SK-N-SH (cell line): ENCODE data around the gene HSD3B7. TPM values are rescaled to one million over a fixed set of nuclear protein-coding genes. Genes with fewer than 3 reads are reported as not detected.

ENCODE experiments used
- CTCF ChIA-PET: fragments of 300-600, 350-600 bp; formaldehyde crosslinking; extraction: SDS; loops from one replicate; lab custom pipeline; 2021; lab: Yijun Ruan, JAX
- POLR2A ChIA-PET: fragments of 350-600 bp; sonication (Branson Sonifier 250); formaldehyde crosslinking; extraction: SDS; loops from one replicate; lab custom pipeline; 2020; ENCODE audit warnings: antibody characterized with exemption, inconsistent platforms; lab: Yijun Ruan, JAX
- DNase-seq: peaks from one replicate; pipeline ENCODE4 v3.0.0; 2012
- H2AFZ ChIP-seq: fragments of 200-600 bp; sonication (generic); 2 replicates; pipeline ENCODE4 v1.8.1; 2016; ENCODE audit warnings: antibody characterized with exemption, mild to moderate bottlenecking, low read depth
- H3F3A ChIP-seq: fragments of 200-600 bp; sonication (generic); replicated peaks from 2 replicates; pipeline ENCODE3; 2016; ENCODE audit warnings: antibody characterized with exemption, mild to moderate bottlenecking; ENCODE audit not compliant: insufficient read depth
- H3K27ac ChIP-seq, 2 experiments: fragments of 200-500 bp in 1 of 2; fragments of 200-600 bp in 1 of 2; sonication (Bioruptor generic) in 1 of 2; sonication (generic), shearing (Covaris generic) in 1 of 2; 2 replicates each; pipeline versions ENCODE4 v1.5.1 to v1.6.1; 2014 to 2016; ENCODE audit warnings: low read depth in 2 of 2, inconsistent platforms in 1 of 2, low read length in 1 of 2, mild to moderate bottlenecking in 1 of 2, mixed read lengths in 1 of 2
- H3K27me3 ChIP-seq: fragments of 200-600 bp; sonication (generic), shearing (Covaris generic); 2 replicates; pipeline ENCODE4 v1.6.1; 2016; ENCODE audit warnings: mixed run types; ENCODE audit not compliant: insufficient read depth
- H3K36me3 ChIP-seq, 2 experiments: fragments of 200-500 bp in 1 of 2; fragments of 200-600 bp in 1 of 2; sonication (Bioruptor generic) in 1 of 2; sonication (generic) in 1 of 2; replicated peaks in 1 of 2; 2 replicates each; pipeline versions ENCODE3 to v1.5.1; 2014 to 2016; ENCODE audit warnings: low read length in 1 of 2, mild to moderate bottlenecking in 1 of 2; ENCODE audit not compliant: insufficient read depth in 2 of 2, control insufficient read depth in 1 of 2
- H3K4me1 ChIP-seq, 2 experiments: fragments of 200-500 bp in 1 of 2; fragments of 200-600 bp in 1 of 2; sonication (Bioruptor generic) in 1 of 2; sonication (generic), shearing (Covaris generic) in 1 of 2; 2 replicates each; pipeline versions ENCODE4 v1.5.1 to v1.6.1; 2014 to 2016; ENCODE audit warnings: low read depth in 1 of 2, low read length in 1 of 2, mixed run types in 1 of 2; ENCODE audit not compliant: insufficient read depth in 2 of 2, control insufficient read depth in 1 of 2
- H3K4me2 ChIP-seq: fragments of 200-600 bp; sonication (generic), shearing (Covaris generic); 2 replicates; pipeline ENCODE4 v1.6.1; 2017; ENCODE audit warnings: mixed run types
- H3K4me3 ChIP-seq, 2 experiments: fragments of 200-500 bp in 1 of 2; fragments of 200-600 bp in 1 of 2; sonication (Bioruptor generic) in 1 of 2; sonication (generic), shearing (Covaris generic) in 1 of 2; 2 replicates each; pipeline versions ENCODE4 v1.5.1 to v1.8.1; 2014 to 2016; ENCODE audit warnings: low read depth in 2 of 2, inconsistent platforms in 1 of 2, low read length in 1 of 2, mild to moderate bottlenecking in 1 of 2, mixed read lengths in 1 of 2, moderate library complexity in 1 of 2
- H3K79me2 ChIP-seq: fragments of 200-600 bp; sonication (generic); 2 replicates; pipeline ENCODE4 v1.8.1; 2017; ENCODE audit warnings: mild to moderate bottlenecking; ENCODE audit not compliant: insufficient read depth
- H3K9ac ChIP-seq: fragments of 200-600 bp; sonication (generic); 2 replicates; pipeline ENCODE4 v1.6.1; 2017; ENCODE audit warnings: mixed run types
- H3K9me2 ChIP-seq: fragments of 200-600 bp; sonication (generic); 2 replicates; pipeline ENCODE4 v1.6.1; 2017; ENCODE audit warnings: mixed run types
- H3K9me3 ChIP-seq: fragments of 200-600 bp; sonication (generic); 2 replicates; pipeline ENCODE4 v1.6.1; 2017; ENCODE audit warnings: mixed run types, mild to moderate bottlenecking, moderate library complexity
- H4K20me1 ChIP-seq: fragments of 200-600 bp; sonication (generic); 2 replicates; pipeline ENCODE4 v1.6.1; 2017; ENCODE audit warnings: mild to moderate bottlenecking, mixed run types; ENCODE audit not compliant: insufficient read depth
- CTCF ChIP-seq: fragments of 200-600 bp; sonication (generic); IDR thresholded peaks from 2 replicates; pipeline ENCODE4 v1.6.1; 2017; ENCODE audit warnings: antibody characterized with exemption, mild to moderate bottlenecking, moderate library complexity
- ELF1 ChIP-seq: IDR thresholded peaks from 2 replicates; pipeline ENCODE4 v1.4.0; 2012
- FOXJ3 ChIP-seq: sonication (generic); formaldehyde crosslinking; IDR thresholded peaks from 2 replicates; pipeline ENCODE4 v1.5.1; 2020; ENCODE audit warnings: mild to moderate bottlenecking, missing genetic modification reagents
- JUND ChIP-seq: IDR thresholded peaks from 2 replicates; pipeline ENCODE4 v1.4.0; 2012
- RXRA ChIP-seq: IDR thresholded peaks from 2 replicates; pipeline ENCODE4 v1.4.0; 2012; ENCODE audit warnings: low read depth, mild to moderate bottlenecking, borderline replicate concordance
- SIN3A ChIP-seq: IDR thresholded peaks from 2 replicates; pipeline ENCODE4 v1.6.1; 2012; ENCODE audit warnings: low read depth, mild to moderate bottlenecking, low read length, moderate library complexity, borderline replicate concordance
- SMC3 ChIP-seq: IDR thresholded peaks from 2 replicates; pipeline ENCODE4 v1.6.1; 2012; ENCODE audit warnings: low read depth, low read length, improper control_type of control experiment
- USF2 ChIP-seq: fragments of 150-350 bp; IDR thresholded peaks from 2 replicates; pipeline ENCODE4 v1.6.1; 2017; ENCODE audit warnings: antibody characterized with exemption, low read length, low read depth, borderline replicate concordance
- YY1 ChIP-seq: IDR thresholded peaks from 2 replicates; pipeline ENCODE4 v1.4.0; 2012; ENCODE audit warnings: low read depth, mild to moderate bottlenecking
- WGBS: methylation state at CpG from one replicate; pipeline ENCODE4 v1.1.6; 2017; ENCODE audit warnings: low lambda C conversion rate; 5-methylcytosine and 5-hydroxymethylcytosine counted together
- polyA plus RNA-seq, 3 experiments: library from polyadenylated mRNA; depleted of rRNA; stranded (reverse); fragments of >200 nt; gene quantifications; 2 replicates each; pipeline ENCODE4 v1.2.3, GENCODE V29; 2012
- small RNA-seq, 7 experiments: library from RNA; depleted of rRNA; stranded (forward); fragments of <200 nt; gene quantifications; one replicate each; pipeline ENCODE3, GENCODE V24; 2012

Gene HSD3B7
- polyA plus RNA-seq, 1 of the 3 experiments (the other 2 are of a cell fraction), result 12.2 TPM

GRCh38 chr16:31036691-31037090 lies 51.7 kb downstream of the HSD3B7 start:
- Histone ChIP-seq H3K9ac (no peak overlapping the region), H3K9me3 (no peaks in the 10 kb centered on the region), H2AFZ (no peak overlapping the region), H3K27me3 (no peaks in the 10 kb centered on the region), H3K79me2 (peaks cover 19% of the 10 kb centered on the region), H3K9me2 (no peaks in the 10 kb centered on the region), H3K4me1 (peaks cover 9 to 10% of the 10 kb centered on the region in 2 experiments; a peak in 2 of 4 replicates), H3K4me3 (no peak overlapping the region), H3K4me2 (no peak overlapping the region), H3K36me3 (peaks cover 27 to 45% of the 10 kb centered on the region in 2 experiments), H4K20me1 (peaks cover 7% of the 10 kb centered on the region), H3F3A (peaks cover 8% of the 10 kb centered on the region), H3K27ac (no peak overlapping the region)
- TF ChIP-seq USF2, result no peak
- no peak for TF ChIP-seq CTCF
- TF ChIP-seq ELF1, result no peak
- TF ChIP-seq RXRA, result no peak
- TF ChIP-seq SMC3, result no peak
- TF ChIP-seq FOXJ3, result no peak
- no peak for TF ChIP-seq SIN3A
- no peak for TF ChIP-seq YY1
- TF ChIP-seq JUND, result no peak
- CTCF ChIA-PET, result interaction anchor here (1.4 kb wide), 1 partner anchor 23 kb away, joined by 3 read pairs; no protein-coding TSS in a partner anchor
- 78% methylated on average over 2 of the region's 2 CpGs for WGBS
- POLR2A ChIA-PET, result no interaction called here
- no peak for DNase-seq

Small RNAs within 50 kb of the gene (small RNA-seq; reads per million reads assigned to genes)
- gene AC135048.1, result 0 reads per million in 7 experiments

Other genes starting within 250 kb of the HSD3B7 start
- gene PHKG2, start 236.8 kb upstream of the HSD3B7 start, polyA plus RNA-seq (2012; rRNA removed), result 45.8 and 54.2 TPM in 2 replicates
- 28.4 and 36.5 TPM in 2 replicates for gene CFAP119, start 223.1 kb upstream of the HSD3B7 start, polyA plus RNA-seq (2012; rRNA removed)
- gene RNF40, start 222.9 kb upstream of the HSD3B7 start, polyA plus RNA-seq (2012; rRNA removed), result 49.8 and 57.3 TPM in 2 replicates
- 4.7 and 5.1 TPM in 2 replicates for gene ZNF629, start 198.0 kb upstream of the HSD3B7 start, polyA plus RNA-seq (2012; rRNA removed)
- gene BCL7C, start 91.1 kb upstream of the HSD3B7 start, polyA plus RNA-seq (2012; rRNA removed), result 48.5 and 56.3 TPM in 2 replicates
- gene CTF1, start 88.6 kb upstream of the HSD3B7 start, polyA plus RNA-seq (2012; rRNA removed), result 35.9 and 45.7 TPM in 2 replicates
- 18.3 and 20.6 TPM in 2 replicates for gene FBXL19, start 61.6 kb upstream of the HSD3B7 start, polyA plus RNA-seq (2012; rRNA removed)
- gene ORAI3, start 36.1 kb upstream of the HSD3B7 start, polyA plus RNA-seq (2012; rRNA removed), result 29.0 and 31.8 TPM in 2 replicates
- 2.4 and 6.8 TPM in 2 replicates for gene SETD1A, start 27.5 kb upstream of the HSD3B7 start, polyA plus RNA-seq (2012; rRNA removed)
- 21.2 and 23.0 TPM in 2 replicates for gene STX1B, start 25.4 kb downstream of the HSD3B7 start, polyA plus RNA-seq (2012; rRNA removed)
- 117 TPM in 2 replicates for gene STX4, start 48.4 kb downstream of the HSD3B7 start, polyA plus RNA-seq (2012; rRNA removed)
- gene ZNF668, start 89.0 kb downstream of the HSD3B7 start, polyA plus RNA-seq (2012; rRNA removed), result 12.4 and 13.6 TPM in 2 replicates
- 2.7 and 3.4 TPM in 2 replicates for gene ZNF646, start 89.2 kb downstream of the HSD3B7 start, polyA plus RNA-seq (2012; rRNA removed)
- gene PRSS53, start 103.7 kb downstream of the HSD3B7 start, polyA plus RNA-seq (2012; rRNA removed), result 3.1 and 4.9 TPM in 2 replicates
- gene VKORC1, start 109.6 kb downstream of the HSD3B7 start, polyA plus RNA-seq (2012; rRNA removed), result 419 and 434 TPM in 2 replicates
- 57.9 and 73.2 TPM in 2 replicates for gene BCKDK, start 123.2 kb downstream of the HSD3B7 start, polyA plus RNA-seq (2012; rRNA removed)
- 51.8 and 52.0 TPM in 2 replicates for gene KAT8, start 132.5 kb downstream of the HSD3B7 start, polyA plus RNA-seq (2012; rRNA removed)
- 0.05 and 0.07 TPM in 2 replicates for gene PRSS8, start 150.5 kb downstream of the HSD3B7 start, polyA plus RNA-seq (2012; rRNA removed)
- gene PRSS36, start 164.9 kb downstream of the HSD3B7 start, polyA plus RNA-seq (2012; rRNA removed), result 0.36 and 0.49 TPM in 2 replicates
- gene FUS, start 194.9 kb downstream of the HSD3B7 start, polyA plus RNA-seq (2012; rRNA removed), result 298 and 429 TPM in 2 replicates
- gene PYCARD, start 217.6 kb downstream of the HSD3B7 start, polyA plus RNA-seq (2012; rRNA removed), result 0.28 and 0.42 TPM in 2 replicates
- under 0.01 TPM in 1 of 2 replicates, not detected in the other for gene TRIM72, start 228.9 kb downstream of the HSD3B7 start, polyA plus RNA-seq (2012; rRNA removed)
- not detected in 2 replicates for gene PYDC1, start 231.9 kb downstream of the HSD3B7 start, polyA plus RNA-seq (2012; rRNA removed)